ENCODE measurements around the gene CCDC34.

DNA sequence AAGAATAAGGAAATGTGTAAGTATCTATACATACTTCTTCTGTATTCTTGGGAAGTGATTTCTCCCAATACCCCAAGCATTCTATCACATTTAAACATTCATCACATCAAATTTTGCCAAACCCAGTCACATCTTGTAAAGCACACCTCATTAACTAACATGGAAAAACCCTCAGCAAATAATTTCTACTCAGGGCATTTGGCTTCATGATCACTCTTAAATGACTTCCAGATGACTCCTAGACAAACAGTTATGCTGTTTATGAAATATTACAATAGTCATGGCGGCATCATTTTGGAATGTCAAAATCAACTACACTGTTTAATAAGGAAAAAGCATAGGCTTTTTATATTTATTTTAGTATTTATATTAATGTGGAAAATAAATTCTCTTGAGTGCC, 47.3 kb upstream of the CCDC34 start:
- TF ChIP-seq, protein P1, sequence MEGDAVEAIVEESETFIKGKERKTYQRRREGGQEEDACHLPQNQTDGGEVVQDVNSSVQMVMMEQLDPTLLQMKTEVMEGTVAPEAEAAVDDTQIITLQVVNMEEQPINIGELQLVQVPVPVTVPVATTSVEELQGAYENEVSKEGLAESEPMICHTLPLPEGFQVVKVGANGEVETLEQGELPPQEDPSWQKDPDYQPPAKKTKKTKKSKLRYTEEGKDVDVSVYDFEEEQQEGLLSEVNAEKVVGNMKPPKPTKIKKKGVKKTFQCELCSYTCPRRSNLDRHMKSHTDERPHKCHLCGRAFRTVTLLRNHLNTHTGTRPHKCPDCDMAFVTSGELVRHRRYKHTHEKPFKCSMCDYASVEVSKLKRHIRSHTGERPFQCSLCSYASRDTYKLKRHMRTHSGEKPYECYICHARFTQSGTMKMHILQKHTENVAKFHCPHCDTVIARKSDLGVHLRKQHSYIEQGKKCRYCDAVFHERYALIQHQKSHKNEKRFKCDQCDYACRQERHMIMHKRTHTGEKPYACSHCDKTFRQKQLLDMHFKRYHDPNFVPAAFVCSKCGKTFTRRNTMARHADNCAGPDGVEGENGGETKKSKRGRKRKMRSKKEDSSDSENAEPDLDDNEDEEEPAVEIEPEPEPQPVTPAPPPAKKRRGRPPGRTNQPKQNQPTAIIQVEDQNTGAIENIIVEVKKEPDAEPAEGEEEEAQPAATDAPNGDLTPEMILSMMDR (IDR thresholded peaks at IDR 0.05) = no peak
- no peak for TF ChIP-seq POLR2A (IDR thresholded peaks at IDR 0.05)

Data from stomach (tissue), 4 donors.